GM19239 (cell line): Measurements from ENCODE around the gene RNF14.
"Not testable (repeated sequence)": the region's sequence is repeated elsewhere in the genome, so short reads cannot be mapped to it uniquely, and the experiment has no call there.

Source experiments
- DNase-seq: peaks from one replicate; pipeline ENCODE4 v3.0.0; 2011; ENCODE audit warnings: low spot score; ENCODE audit not compliant: insufficient read length
- FAIRE-seq: peaks from 2 replicates; lab custom pipeline; 2011; peaks lifted over from hg19 to GRCh38; lab: Jason Lieb, UNC

The RNF14 gene

DNA sequence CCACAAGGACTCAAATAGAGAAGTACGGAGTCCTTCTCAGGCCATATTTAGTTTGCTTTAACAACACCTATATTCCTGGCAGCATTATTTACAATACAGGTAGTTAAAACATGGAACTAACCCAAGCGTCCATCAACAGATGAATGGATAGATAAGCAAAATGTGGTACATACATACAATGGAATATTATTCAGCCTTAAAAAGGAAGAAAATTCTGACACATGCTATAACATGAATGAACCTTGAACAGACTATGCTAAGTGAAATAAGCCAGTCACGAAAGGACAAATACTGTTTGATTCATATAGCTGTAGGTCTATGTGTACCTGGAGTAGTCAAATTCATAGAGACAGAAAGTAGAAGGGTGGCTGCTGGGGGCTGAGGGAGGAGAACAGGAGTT lies 68.7 kb downstream of the RNF14 start:
- not testable (repeated sequence) for FAIRE-seq, DNase-seq

GRCh38 chr5:142038735-142039134 lies 69.8 kb downstream of the RNF14 start:
- no peak for FAIRE-seq
- no peak for DNase-seq
